GM21367 (cell line): Measurements from ENCODE around the gene FSD1.

Experiments used
- ATAC-seq: cut with Tn5 transposase; IDR thresholded peaks from one replicate; pipeline ENCODE4 v1.9.1; 2021; ENCODE audit not compliant: unreplicated experiment

The FSD1 gene

GRCh38 chr19:4362101-4362828 lies 57.9 kb downstream of the FSD1 start:
- no peak for ATAC-seq

GRCh38 chr19:4362831-4363545 lies 58.6 kb downstream of the FSD1 start:
- no peak for ATAC-seq

- no peak for ATAC-seq
These were observed 59.3 kb downstream of the FSD1 start for GRCh38 chr19:4363571-4364304.

- ATAC-seq = no peak
These were observed 60.9 kb downstream of the FSD1 start for GRCh38 chr19:4365341-4365740.

- ATAC-seq = no peak
These were observed 61.6 kb downstream of the FSD1 start for GRCh38 chr19:4365791-4366665.

GRCh38 chr19:4366666-4367335 lies 62.4 kb downstream of the FSD1 start:
- ATAC-seq = no peak

GRCh38 chr19:4367336-4367723 lies 62.9 kb downstream of the FSD1 start:
- no peak for ATAC-seq

- ATAC-seq = no peak
These were observed 63.4 kb downstream of the FSD1 start for GRCh38 chr19:4367781-4368127.

- no peak for ATAC-seq
These were observed 63.9 kb downstream of the FSD1 start for GRCh38 chr19:4368128-4368820.

- ATAC-seq = peak; percentile 34
These were observed 64.9 kb downstream of the FSD1 start for GRCh38 chr19:4369109-4369887.

- peak; percentile 22 for ATAC-seq
These were observed 65.5 kb downstream of the FSD1 start for GRCh38 chr19:4369888-4370260.

- no peak for ATAC-seq
These were observed 66.1 kb downstream of the FSD1 start for GRCh38 chr19:4370418-4371041.

- no peak for ATAC-seq
These were observed 67.1 kb downstream of the FSD1 start for GRCh38 chr19:4371247-4372164.

- no peak for ATAC-seq
These were observed 68.0 kb downstream of the FSD1 start for GRCh38 chr19:4372165-4373012.

GRCh38 chr19:4373013-4373367 lies 68.6 kb downstream of the FSD1 start:
- ATAC-seq = no peak
